ENCODE data around the gene MCHR1. TPM values are rescaled to one million over a fixed set of nuclear protein-coding genes. Genes with fewer than 3 reads are reported as not detected.

MCHR1 gene
- total RNA-seq, 6 donors from 2014 or later, result 1.00 TPM; not detected in 5

- WGBS, 2 donors, result 39 to 41% methylated on average over 19 to 21 of the region's 21 CpGs
- H3K27me3 ChIP-seq, result no peaks in the 10 kb centered on the region
- peak overlapping the region; percentile 91 to 94 (median 94) for H3K27ac ChIP-seq
- no peak for ATAC-seq (ENCODE audit: low FRiP score in 2 of 2)
- H3K4me1 ChIP-seq, result peaks cover 24 to 44% (median 31%) of the 10 kb centered on the region in 4 donors
- H3K36me3 ChIP-seq, result no peaks in the 10 kb centered on the region
- TF ChIP-seq, protein P1, sequence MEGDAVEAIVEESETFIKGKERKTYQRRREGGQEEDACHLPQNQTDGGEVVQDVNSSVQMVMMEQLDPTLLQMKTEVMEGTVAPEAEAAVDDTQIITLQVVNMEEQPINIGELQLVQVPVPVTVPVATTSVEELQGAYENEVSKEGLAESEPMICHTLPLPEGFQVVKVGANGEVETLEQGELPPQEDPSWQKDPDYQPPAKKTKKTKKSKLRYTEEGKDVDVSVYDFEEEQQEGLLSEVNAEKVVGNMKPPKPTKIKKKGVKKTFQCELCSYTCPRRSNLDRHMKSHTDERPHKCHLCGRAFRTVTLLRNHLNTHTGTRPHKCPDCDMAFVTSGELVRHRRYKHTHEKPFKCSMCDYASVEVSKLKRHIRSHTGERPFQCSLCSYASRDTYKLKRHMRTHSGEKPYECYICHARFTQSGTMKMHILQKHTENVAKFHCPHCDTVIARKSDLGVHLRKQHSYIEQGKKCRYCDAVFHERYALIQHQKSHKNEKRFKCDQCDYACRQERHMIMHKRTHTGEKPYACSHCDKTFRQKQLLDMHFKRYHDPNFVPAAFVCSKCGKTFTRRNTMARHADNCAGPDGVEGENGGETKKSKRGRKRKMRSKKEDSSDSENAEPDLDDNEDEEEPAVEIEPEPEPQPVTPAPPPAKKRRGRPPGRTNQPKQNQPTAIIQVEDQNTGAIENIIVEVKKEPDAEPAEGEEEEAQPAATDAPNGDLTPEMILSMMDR (IDR thresholded peaks at IDR 0.05), result no peak
- no peak for TF ChIP-seq POLR2A (IDR thresholded peaks at IDR 0.05)
- TF ChIP-seq POLR2AphosphoS5 (IDR thresholded peaks at IDR 0.05), result no peak
- TF ChIP-seq EP300 (IDR thresholded peaks at IDR 0.05), result no peak
- peak overlapping the region; percentile 92 to 98 (median 97) for H3K4me3 ChIP-seq
- no peak for DNase-seq
- H3K9me3 ChIP-seq, result no peaks in the 10 kb centered on the region
Measured at GRCh38 chr22:40635043-40635939, 44.0 kb upstream of the MCHR1 start.

GRCh38 chr22:40635940-40636379 is 43.3 kb upstream of the MCHR1 start:
- Histone ChIP-seq H3K36me3 (no peaks in the 10 kb centered on the region), H3K4me3 (peak overlapping the region; percentile 92 to 98 (median 97)), H3K27ac (peak overlapping the region; percentile 91 to 94 (median 94)), H3K27me3 (no peaks in the 10 kb centered on the region), H3K4me1 (peaks cover 24 to 42% (median 30%) of the 10 kb centered on the region in 4 donors), H3K9me3 (no peaks in the 10 kb centered on the region)
- peak; percentile 0 to 19 for ATAC-seq (ENCODE audit: low FRiP score in 2 of 2)
- peak in 1 of 2 donors; percentile 31 for DNase-seq
- 5% methylated on average over 2 of the region's 31 CpGs; no CpG with 5 or more reads in 1 of the 2 donors for WGBS, 2 donors
- no peak for TF ChIP-seq EP300 (IDR thresholded peaks at IDR 0.05)
- TF ChIP-seq POLR2A (IDR thresholded peaks at IDR 0.05), result no peak
- TF ChIP-seq POLR2AphosphoS5 (IDR thresholded peaks at IDR 0.05), result no peak
- TF ChIP-seq, protein P1 (IDR thresholded peaks at IDR 0.05), result no peak

DNA sequence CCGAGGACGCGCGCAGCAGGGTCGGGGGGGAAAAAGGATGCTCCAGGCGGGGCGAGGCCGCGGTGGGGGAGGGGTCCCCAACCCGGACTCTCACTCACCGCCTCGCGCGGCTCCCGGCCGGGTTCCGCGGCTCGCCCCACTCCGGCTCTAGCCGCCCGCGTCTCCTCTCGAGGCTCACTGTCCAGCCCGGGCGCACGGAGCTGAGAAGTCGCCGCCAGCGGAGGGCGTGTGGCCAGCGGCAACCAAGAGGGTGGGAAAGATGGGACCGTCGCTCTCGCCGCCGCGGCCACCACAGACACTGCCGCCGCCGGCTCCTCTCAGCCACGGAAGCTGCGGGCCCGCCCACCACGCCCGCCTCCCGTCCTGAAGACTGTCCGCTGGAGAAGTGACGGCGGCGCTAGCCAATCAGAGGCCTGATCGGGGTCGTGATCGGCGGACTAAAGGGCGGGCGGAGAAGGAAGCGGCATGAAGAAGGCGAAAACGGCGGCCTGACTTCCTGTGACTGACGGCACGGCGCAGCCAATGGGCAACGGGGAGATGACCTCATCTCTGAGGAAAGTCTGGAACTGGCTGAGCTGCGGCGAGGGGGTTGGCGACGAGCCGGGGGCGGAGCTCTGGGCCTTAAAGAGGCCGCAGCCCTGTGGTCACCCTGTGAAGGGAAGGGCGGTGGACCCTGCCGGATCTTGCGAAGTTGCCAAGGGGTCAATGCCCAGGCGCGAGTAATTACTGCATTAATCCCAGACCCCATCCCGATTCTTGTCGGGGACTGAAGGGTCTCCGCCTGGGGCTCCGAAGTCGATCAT is 42.7 kb upstream of the MCHR1 start, which contains the start of gene MRTFA:
TSS of gene MRTFA (minus strand) at position 340 of the 803 bp plus-strand sequence.
- peaks cover 24 to 42% (median 29%) of the 10 kb centered on the region in 4 donors for H3K4me1 ChIP-seq
- H3K27me3 ChIP-seq, result no peaks in the 10 kb centered on the region
- TF ChIP-seq, protein P1 (IDR thresholded peaks at IDR 0.05), result peak in 2 of 6 experiments; percentile 20 to 37
- TF ChIP-seq POLR2A (IDR thresholded peaks at IDR 0.05), result peak in 3 of 4 donors; percentile 90 to 99 (median 98)
- peak; percentile 96 to 99 for TF ChIP-seq POLR2AphosphoS5 (IDR thresholded peaks at IDR 0.05)
- TF ChIP-seq EP300 (IDR thresholded peaks at IDR 0.05), result peak in 1 of 4 donors; percentile 1
- DNase-seq, result peak; percentile 99 to 100
- H3K4me3 ChIP-seq, result peak within 1 kb of the TSS; percentile 92 to 98 (median 97)
- peak; percentile 97 to 99 for ATAC-seq (ENCODE audit: low FRiP score in 2 of 2)
- H3K27ac ChIP-seq, result peak within 1 kb of the TSS; percentile 91 to 94 (median 94)
- H3K36me3 ChIP-seq, result no peaks in the 10 kb centered on the region
- 0% methylated on average over 29 to 53 of the region's 82 CpGs for WGBS, 2 donors
- H3K9me3 ChIP-seq, result no peaks in the 10 kb centered on the region

DNA sequence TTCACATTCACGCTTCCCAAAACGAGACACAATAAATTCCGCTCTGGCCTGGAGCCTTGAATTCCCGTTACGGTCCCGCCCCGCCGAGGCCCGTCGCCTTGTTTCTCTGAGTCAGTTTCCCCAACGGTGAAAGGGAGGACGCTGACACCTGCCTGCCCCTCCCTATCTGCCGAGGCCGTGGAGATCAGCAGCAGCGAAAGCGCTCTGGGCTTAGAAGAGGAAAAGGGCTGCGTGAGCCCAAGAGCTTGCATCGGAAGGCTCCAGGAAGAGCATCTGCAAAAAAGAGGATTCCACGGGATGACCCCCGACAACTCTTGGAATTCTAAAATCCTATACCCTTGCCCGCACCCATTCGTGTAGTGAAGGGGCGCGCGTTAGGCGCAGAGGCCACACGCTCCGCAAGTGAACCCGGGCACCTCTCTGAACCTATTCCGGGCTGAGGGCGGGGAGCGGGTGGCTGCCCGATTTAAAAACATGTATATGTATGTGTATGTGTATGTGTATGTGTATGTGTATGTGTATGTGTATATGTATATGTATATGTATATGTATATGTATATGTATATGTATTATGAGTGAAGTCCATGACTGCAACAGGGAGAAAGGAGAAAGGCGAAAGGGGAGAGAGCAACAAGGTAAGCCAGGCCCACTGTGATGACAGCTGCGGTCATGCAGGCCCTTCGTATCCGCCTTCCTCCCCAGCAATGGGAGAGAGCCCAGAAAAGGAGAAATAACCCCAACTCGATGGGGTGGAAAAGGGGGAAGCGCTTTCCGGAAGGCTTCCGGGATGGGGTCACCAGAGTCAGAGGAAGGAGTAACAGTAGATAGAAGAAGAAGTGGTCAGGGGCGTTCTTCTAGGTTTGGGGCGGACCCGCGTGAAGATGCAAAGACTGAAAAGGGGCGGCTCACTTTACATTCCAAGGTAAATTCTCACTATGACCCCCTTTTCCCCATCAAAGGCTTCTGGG is 41.8 kb upstream of the MCHR1 start:
- DNase-seq (peak; percentile 68 to 88), ATAC-seq (ENCODE audit: low FRiP score in 2 of 2) (peak; percentile 6 to 40)
- Histone ChIP-seq H3K9me3 (no peaks in the 10 kb centered on the region), H3K27me3 (no peaks in the 10 kb centered on the region), H3K4me3 (peak overlapping the region; percentile 31 to 98 (median 95)), H3K27ac (peak overlapping the region; percentile 91 to 94 (median 94)), H3K4me1 (peaks cover 19 to 35% (median 25%) of the 10 kb centered on the region in 4 donors), H3K36me3 (no peaks in the 10 kb centered on the region)
- WGBS, 2 donors, result 17 to 23% methylated on average over 45 to 46 of the region's 46 CpGs
- no peak for TF ChIP-seq EP300 (IDR thresholded peaks at IDR 0.05)
- TF ChIP-seq POLR2A (IDR thresholded peaks at IDR 0.05), result peak in 1 of 4 donors; percentile 13
- TF ChIP-seq POLR2AphosphoS5 (IDR thresholded peaks at IDR 0.05), result peak; percentile 19 to 74
